Measurements from ENCODE around the gene ITPRIPL1. TPM values are rescaled to one million over a fixed set of nuclear protein-coding genes. Genes with fewer than 3 reads are reported as not detected.

The ITPRIPL1 gene
- polyA plus RNA-seq, 1 donor from 2014 or later = not detected

DNA sequence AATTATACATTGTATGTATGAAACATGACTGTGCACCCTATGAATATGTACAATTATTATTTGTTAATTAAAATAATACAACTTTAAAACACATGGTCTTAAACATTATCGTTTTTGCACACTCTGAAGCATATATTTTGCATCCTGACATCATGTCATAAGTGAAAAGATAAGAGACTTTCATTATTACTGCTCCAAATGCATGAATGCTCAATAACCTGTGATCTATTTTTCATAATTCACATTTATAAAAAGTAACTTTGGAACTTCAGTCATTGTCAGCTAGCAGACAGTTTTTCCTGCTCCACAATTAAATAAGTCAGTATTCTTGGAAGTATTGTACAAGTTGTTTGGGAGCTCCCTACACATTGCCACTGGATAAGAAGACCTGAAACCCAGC lies 1.3 kb upstream of the ITPRIPL1 start:
- TF ChIP-seq MXI1 (conservative IDR thresholded peaks at IDR 0.05; ENCODE audit: poor library complexity, severe bottlenecking) (no peak), POLR2AphosphoS5 (IDR thresholded peaks at IDR 0.05) (no peak), EZH2 (IDR thresholded peaks at IDR 0.05; ENCODE audit: borderline replicate concordance, insufficient read depth, low read length, poor library complexity, severe bottlenecking) (no peak), EP300 (conservative IDR thresholded peaks at IDR 0.05; ENCODE audit: poor library complexity, severe bottlenecking) (no peak), SMC3 (conservative IDR thresholded peaks at IDR 0.05; ENCODE audit: poor library complexity) (no peak), RAD21 (conservative IDR thresholded peaks at IDR 0.05) (no peak), CTCF (IDR thresholded peaks at IDR 0.05; ENCODE audit: poor library complexity, severe bottlenecking) (no peak), TAF1 (IDR thresholded peaks at IDR 0.05; ENCODE audit: low read depth) (no peak)
- TF ChIP-seq, protein P1, sequence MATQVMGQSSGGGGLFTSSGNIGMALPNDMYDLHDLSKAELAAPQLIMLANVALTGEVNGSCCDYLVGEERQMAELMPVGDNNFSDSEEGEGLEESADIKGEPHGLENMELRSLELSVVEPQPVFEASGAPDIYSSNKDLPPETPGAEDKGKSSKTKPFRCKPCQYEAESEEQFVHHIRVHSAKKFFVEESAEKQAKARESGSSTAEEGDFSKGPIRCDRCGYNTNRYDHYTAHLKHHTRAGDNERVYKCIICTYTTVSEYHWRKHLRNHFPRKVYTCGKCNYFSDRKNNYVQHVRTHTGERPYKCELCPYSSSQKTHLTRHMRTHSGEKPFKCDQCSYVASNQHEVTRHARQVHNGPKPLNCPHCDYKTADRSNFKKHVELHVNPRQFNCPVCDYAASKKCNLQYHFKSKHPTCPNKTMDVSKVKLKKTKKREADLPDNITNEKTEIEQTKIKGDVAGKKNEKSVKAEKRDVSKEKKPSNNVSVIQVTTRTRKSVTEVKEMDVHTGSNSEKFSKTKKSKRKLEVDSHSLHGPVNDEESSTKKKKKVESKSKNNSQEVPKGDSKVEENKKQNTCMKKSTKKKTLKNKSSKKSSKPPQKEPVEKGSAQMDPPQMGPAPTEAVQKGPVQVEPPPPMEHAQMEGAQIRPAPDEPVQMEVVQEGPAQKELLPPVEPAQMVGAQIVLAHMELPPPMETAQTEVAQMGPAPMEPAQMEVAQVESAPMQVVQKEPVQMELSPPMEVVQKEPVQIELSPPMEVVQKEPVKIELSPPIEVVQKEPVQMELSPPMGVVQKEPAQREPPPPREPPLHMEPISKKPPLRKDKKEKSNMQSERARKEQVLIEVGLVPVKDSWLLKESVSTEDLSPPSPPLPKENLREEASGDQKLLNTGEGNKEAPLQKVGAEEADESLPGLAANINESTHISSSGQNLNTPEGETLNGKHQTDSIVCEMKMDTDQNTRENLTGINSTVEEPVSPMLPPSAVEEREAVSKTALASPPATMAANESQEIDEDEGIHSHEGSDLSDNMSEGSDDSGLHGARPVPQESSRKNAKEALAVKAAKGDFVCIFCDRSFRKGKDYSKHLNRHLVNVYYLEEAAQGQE (IDR thresholded peaks at IDR 0.05; ENCODE audit: borderline replicate concordance) = no peak
- Histone ChIP-seq H3K9ac (ENCODE audit: low read length) (no peak overlapping the region), H2AFZ (ENCODE audit: low read depth, low read length) (no peak overlapping the region), H3K4me2 (ENCODE audit: low read length) (no peak overlapping the region), H3K9me2 (ENCODE audit: insufficient read depth, low read length) (no peaks in the 10 kb centered on the region), H3K36me3 (ENCODE audit: insufficient read depth, low read length) (no peaks in the 10 kb centered on the region), H3F3A (ENCODE audit: insufficient read depth, low read length, poor library complexity, severe bottlenecking) (no peaks in the 10 kb centered on the region), H3K27ac (ENCODE audit: low read length) (no peak overlapping the region), H3K27me3 (ENCODE audit: insufficient read depth, low read depth, low read length) (peaks cover 53% of the 10 kb centered on the region), H3K4me3 (ENCODE audit: low read length) (no peak overlapping the region), H3K79me2 (replicated peaks; ENCODE audit: insufficient read depth, low read length) (no peaks in the 10 kb centered on the region), H4K20me1 (ENCODE audit: insufficient read depth) (no peaks in the 10 kb centered on the region), H3K9me3 (ENCODE audit: low read length) (no peaks in the 10 kb centered on the region)

GRCh38 chr2:96324721-96325040 lies 436 bp upstream of the ITPRIPL1 start:
- no peaks in the 10 kb centered on the region for H3K79me2 ChIP-seq (replicated peaks; ENCODE audit: insufficient read depth, low read length)
- no peaks in the 10 kb centered on the region for H3K36me3 ChIP-seq (ENCODE audit: insufficient read depth, low read length)
- no peak overlapping the region for H3K27ac ChIP-seq (ENCODE audit: low read length)
- no peaks in the 10 kb centered on the region for H4K20me1 ChIP-seq (ENCODE audit: insufficient read depth)
- TF ChIP-seq, protein P1 (IDR thresholded peaks at IDR 0.05; ENCODE audit: borderline replicate concordance) = no peak
- no peak for TF ChIP-seq SMC3 (conservative IDR thresholded peaks at IDR 0.05; ENCODE audit: poor library complexity)
- no peak for TF ChIP-seq CTCF (IDR thresholded peaks at IDR 0.05; ENCODE audit: poor library complexity, severe bottlenecking)
- TF ChIP-seq EP300 (conservative IDR thresholded peaks at IDR 0.05; ENCODE audit: poor library complexity, severe bottlenecking) = no peak
- H2AFZ ChIP-seq (ENCODE audit: low read depth, low read length) = no peak overlapping the region
- H3K27me3 ChIP-seq (ENCODE audit: insufficient read depth, low read depth, low read length) = peaks cover 53% of the 10 kb centered on the region
- H3K9me2 ChIP-seq (ENCODE audit: insufficient read depth, low read length) = no peaks in the 10 kb centered on the region
- H3K9ac ChIP-seq (ENCODE audit: low read length) = no peak overlapping the region
- H3F3A ChIP-seq (ENCODE audit: insufficient read depth, low read length, poor library complexity, severe bottlenecking) = no peaks in the 10 kb centered on the region
- H3K4me2 ChIP-seq (ENCODE audit: low read length) = no peak overlapping the region
- no peak overlapping the region for H3K4me3 ChIP-seq (ENCODE audit: low read length)
- H3K9me3 ChIP-seq (ENCODE audit: low read length) = no peaks in the 10 kb centered on the region

All from neural cell (in vitro differentiated cells).